HG02678 (cell line): ENCODE measurements around the gene YPEL3.
"Not testable (repeated sequence)": the region's sequence is repeated elsewhere in the genome, so short reads cannot be mapped to it uniquely, and the experiment has no call there.

Source experiments
- ATAC-seq: cut with Tn5 transposase; IDR thresholded peaks from one replicate; pipeline ENCODE4 v1.9.1; 2021; ENCODE audit warnings: mild to moderate bottlenecking, moderate library complexity; ENCODE audit not compliant: unreplicated experiment

YPEL3 gene

DNA sequence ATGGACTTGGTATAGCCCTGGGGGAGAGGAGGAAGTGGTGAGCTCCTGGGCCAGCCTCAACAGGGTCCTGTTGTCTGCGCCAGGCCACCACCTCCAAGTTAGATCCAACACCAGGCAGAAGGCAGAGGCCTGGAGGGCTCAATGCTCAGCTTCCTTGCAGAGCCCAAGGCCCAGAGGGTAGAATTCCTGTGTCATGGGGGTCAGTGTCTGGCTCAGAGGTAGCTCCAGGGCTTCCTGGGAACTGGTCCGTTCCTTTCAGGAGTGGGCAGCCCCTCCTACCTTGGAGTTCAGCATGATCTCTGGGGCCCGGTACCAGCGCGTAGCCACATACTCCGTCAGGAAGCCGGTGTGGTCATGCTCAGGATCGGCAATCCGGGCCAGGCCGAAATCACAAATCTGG is 21.8 kb upstream of the YPEL3 start:
- ATAC-seq: no peak

DNA sequence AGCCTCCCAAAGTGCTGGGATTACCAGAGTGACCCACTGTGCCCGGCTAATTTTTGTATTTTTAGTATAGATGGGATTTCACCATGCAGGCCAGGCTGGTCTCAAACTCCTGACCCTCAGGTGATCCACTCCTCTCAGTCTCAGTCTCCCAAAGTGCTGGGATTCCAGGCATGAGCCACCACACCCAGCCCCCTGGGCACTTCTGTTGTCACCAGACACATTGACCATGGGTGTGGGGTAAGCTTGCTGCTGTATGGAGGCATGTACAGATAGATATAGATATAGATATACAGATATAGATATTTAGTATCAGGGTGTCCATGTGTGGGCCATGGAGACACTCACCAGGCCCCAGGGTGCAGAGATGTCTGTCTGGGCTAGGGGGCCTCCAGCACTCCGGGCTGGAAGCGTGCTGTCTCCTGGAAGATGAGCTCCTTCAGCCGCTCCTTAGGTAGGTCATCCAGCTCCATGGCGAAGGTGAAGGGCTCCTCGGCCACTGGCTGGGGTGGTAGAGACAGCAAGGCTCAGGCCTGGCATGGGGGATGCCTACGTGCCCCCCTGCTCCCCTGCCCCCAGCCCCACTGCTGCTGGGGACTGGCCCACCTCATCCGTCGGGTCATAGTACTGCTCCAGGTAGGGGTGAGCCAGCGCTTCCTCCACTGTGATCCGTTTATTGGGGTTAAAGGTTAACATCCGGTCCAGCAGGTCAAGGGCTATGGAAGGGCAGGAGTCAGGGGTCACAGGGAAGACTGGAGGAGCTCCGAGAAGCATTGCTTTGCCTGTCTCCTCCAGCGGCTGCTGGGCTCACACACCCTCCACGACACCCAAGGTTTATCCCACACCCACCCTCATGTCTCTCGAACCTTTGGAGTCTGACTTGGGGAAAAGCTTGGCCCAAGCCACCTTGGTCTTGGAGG is 20.5 kb upstream of the YPEL3 start:
- ATAC-seq: no peak

GRCh38 chr16:30115238-30115637 is 19.2 kb upstream of the YPEL3 start:
- ATAC-seq: no peak

GRCh38 chr16:30114833-30115232 is 18.8 kb upstream of the YPEL3 start:
- not testable (repeated sequence) for ATAC-seq

DNA sequence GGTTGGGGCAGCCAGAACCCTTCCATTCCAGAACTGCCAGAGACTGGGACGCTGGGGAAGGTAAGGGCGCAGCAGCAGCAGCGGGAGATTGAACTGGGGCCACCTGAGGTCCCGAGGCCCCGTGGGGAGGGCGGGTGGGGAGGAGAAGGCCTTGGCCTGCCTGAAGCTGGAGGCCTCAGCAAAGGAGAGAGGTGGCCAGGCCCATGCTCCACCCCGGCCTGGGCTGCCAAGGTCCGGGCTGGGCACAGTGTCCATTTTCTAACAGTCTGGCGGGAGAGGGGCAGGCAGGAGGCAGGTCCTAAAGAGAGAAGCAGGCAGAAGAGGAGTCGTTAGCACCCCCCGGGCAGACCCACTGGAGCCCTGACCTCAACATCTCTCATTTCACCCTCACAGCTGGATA is 18.4 kb upstream of the YPEL3 start:
- ATAC-seq: no peak

GRCh38 chr16:30113711-30114333 is 17.8 kb upstream of the YPEL3 start:
- no peak for ATAC-seq

- ATAC-seq: no peak
Measured at GRCh38 chr16:30113031-30113710, 17.2 kb upstream of the YPEL3 start, which contains the start of gene GDPD3. GDPD3 (minus strand) TSS chr16:30113537; CDS start chr16:30113478, 59 bp downstream.

DNA sequence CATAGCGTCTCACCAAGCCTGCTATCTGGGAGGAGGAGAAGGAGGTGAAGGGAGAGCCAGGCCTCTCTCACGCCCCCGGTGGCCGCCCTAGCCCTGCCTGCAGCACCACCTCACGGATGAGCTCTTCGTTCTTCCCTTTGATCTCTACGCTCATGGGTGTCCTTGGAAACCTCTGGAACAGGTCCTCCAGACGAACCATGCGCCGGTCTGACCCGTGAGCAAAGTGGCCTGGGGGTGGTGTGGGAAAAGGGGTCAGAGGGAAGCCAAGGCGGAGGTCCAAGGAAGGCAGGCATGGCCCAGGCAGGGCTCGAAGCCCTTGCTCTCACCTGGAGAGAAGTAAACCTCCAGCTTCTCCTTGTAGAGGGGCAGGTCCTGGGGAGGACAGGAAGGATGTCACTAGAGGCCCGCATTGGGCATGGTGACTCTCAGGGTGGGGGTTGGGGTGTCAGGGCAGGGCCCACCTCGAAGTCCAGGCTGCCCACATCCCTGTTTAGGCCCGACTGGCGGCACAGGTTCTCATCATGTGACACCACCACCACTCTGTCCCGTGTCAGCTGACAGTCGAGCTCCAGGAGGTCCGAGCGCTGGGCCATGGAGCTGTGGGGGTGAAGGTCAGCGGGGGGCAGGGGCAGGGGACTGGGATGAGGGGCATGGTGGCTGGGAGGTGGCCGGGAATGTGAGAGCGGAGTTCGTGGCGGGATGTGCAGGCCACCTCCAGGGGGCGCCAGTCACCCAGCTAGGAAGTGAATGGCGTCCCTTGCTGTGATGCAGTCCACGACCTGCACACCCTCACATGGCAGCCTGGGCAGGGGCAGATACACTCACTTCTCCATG is 16.4 kb upstream of the YPEL3 start:
- no peak for ATAC-seq

DNA sequence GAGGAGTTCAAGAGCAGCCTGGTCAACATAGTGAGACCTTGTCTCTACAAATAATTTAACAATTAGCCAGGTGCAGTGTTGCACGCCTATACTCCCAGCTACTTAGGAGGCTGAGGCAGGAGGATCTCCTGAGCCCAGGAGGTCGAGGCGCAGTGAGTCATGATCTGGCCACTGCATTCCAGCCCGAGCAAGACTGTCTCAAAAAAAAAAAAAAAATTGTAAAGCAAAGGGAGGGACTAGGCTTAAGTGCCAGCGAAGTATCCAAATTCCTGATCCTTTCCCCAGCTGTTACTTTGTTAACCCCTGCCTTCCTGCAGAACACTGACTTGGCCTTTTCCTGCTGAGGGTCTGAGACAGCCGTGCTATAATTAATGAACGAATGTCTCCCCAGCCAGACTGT is 14.6 kb upstream of the YPEL3 start:
- no peak for ATAC-seq

- ATAC-seq: no peak
Measured at GRCh38 chr16:30108059-30108850, 12.2 kb upstream of the YPEL3 start.

GRCh38 chr16:30104492-30104891 is 8.5 kb upstream of the YPEL3 start:
- no peak for ATAC-seq

GRCh38 chr16:30104090-30104489 is 8.1 kb upstream of the YPEL3 start:
- ATAC-seq: no peak

GRCh38 chr16:30096862-30097563 is 1.0 kb upstream of the YPEL3 start:
- no peak for ATAC-seq

GRCh38 chr16:30095166-30096078 is 591 bp downstream of the YPEL3 start:
- ATAC-seq: no peak

DNA sequence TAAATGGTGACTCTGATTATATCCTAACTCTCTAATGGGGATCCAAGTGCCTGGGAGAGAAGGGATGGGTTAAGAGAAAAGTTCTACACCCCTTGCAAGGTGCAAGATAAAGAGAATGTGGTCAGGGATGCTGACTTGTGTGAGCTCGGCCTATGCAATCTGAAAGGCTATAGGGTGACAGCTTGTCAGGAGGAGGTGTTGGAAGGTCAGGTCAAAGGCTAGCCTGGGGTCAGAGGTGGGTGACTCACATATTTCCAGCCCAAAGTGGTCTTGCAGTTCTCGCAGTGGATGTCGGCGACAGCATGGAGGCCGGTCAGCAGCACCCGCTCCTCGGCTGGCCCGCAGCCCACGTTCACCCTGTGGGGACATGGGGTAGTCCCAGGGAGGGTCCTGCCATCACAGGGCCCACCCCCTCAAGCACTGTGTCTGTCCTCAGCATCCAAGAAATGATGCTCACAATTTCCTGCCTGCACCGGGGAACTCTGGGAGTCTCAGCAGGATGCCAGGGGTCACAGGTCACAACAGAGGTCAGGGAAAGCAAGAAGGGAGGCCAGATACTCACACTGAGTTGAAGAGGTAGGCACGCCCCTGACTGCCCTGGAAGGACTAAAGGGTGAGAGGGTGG is 1.4 kb downstream of the YPEL3 start:
- no peak for ATAC-seq

- peak; percentile 30 for ATAC-seq
Measured at GRCh38 chr16:30092373-30093010, 3.5 kb downstream of the YPEL3 start.
